Measurements from ENCODE around the gene PTMS. TPM values are rescaled to one million over a fixed set of nuclear protein-coding genes. Genes with fewer than 3 reads are reported as not detected.

Gene PTMS
- total RNA-seq, 4 donors from 2014 or later: 105 to 853 (median 140) TPM

DNA sequence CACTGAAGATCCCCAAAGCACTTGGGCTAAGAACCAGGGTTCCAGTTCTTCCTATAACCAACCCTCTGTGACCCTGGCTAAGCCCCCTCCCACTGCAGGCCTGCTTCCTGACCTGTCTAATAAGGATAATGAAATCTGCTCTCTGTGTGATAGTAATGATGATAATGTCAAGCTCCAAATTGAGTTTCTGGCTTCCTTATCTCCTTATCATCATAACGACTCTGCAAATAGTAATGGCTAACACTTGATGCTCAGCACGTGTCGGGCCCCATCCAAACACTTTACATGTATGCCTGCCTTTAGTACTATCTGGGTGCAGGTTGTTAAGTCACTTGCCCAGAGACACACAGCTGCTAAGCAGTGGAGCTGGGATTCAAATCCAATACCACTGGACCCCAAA lies 50.4 kb downstream of the PTMS start:
- intact Hi-C loops (cut with DNase I; ENCODE audit: low total_unique reads): no loop called here
- H3K27me3 ChIP-seq: no peaks in the 10 kb centered on the region
- no peak for TF ChIP-seq CTCF (IDR thresholded peaks at IDR 0.05)
- TF ChIP-seq POLR2A (IDR thresholded peaks at IDR 0.05): no peak

DNA sequence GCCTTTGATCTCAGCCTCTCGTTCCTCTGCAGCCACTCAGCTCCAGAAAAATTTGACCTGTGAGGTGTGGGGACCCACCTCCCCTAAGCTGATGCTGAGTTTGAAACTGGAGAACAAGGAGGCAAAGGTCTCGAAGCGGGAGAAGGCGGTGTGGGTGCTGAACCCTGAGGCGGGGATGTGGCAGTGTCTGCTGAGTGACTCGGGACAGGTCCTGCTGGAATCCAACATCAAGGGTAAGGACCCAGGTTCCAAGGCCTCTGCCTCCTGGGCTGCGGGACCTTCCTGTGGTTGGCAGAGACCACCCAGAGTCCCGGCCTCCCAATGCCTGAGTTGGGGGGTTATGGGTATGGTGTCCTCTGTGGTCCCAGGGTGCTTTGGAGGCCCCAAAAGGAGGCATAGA lies 50.9 kb downstream of the PTMS start:
- TF ChIP-seq POLR2A (IDR thresholded peaks at IDR 0.05): no peak
- no peak for TF ChIP-seq CTCF (IDR thresholded peaks at IDR 0.05)
- Histone ChIP-seq H3K9me3 (no peaks in the 10 kb centered on the region), H3K4me1 (no peaks in the 10 kb centered on the region), H3K4me3 (no peak overlapping the region), H3K27ac (no peak overlapping the region), H3K36me3 (no peaks in the 10 kb centered on the region), H3K27me3 (peaks cover 0 to 3% of the 10 kb centered on the region in 2 donors)
- no peak for DNase-seq
- intact Hi-C loops (cut with DNase I; ENCODE audit: low total_unique reads): no loop called here

More for the DNA sequence above, 50.4 kb downstream of the PTMS start:
- H3K4me1 ChIP-seq: no peaks in the 10 kb centered on the region
- H3K36me3 ChIP-seq: no peaks in the 10 kb centered on the region
- no peak overlapping the region for H3K4me3 ChIP-seq
- H3K27ac ChIP-seq: no peak overlapping the region
- no peaks in the 10 kb centered on the region for H3K9me3 ChIP-seq
- DNase-seq: no peak

DNA sequence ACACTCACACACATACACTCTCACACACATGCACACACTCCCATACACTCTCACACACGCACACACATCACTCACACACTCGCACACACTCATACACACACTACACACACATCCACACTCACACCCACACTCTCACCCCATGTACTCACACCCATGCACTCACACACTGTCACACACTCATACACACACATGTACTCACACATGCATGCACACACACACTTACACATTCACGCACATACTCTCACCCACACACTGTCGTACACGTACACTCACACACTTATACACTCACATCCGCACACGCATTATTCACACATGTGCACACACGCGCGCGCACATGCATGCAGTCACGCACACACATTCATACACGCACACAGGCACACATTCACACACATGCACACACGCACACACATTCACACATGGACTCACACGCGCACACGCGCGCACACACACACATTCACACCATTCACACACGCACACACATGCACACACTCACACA lies 51.5 kb downstream of the PTMS start:
- H3K9me3 ChIP-seq: no peaks in the 10 kb centered on the region
- intact Hi-C loops (cut with DNase I; ENCODE audit: low total_unique reads): no loop called here

DNA sequence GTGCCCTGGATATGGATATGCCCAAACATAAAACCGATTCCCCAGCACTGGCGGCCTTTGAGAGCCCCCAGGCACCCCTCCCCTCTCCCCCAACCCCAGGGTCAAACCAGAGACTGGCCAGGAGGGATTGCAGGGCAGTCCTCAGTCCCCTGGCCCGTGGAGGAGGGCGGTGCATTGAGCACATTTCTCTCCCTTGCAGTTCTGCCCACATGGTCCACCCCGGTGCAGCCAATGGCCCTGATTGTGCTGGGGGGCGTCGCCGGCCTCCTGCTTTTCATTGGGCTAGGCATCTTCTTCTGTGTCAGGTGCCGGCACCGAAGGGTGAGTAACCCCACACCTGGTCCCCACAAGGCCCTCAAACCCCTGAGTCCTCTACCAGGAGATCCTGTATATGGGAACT lies 52.1 kb downstream of the PTMS start:
- no peak for DNase-seq
- Histone ChIP-seq H3K27me3 (peaks cover 0 to 4% of the 10 kb centered on the region in 2 donors), H3K36me3 (no peaks in the 10 kb centered on the region), H3K27ac (no peak overlapping the region), H3K4me3 (no peak overlapping the region), H3K9me3 (no peaks in the 10 kb centered on the region), H3K4me1 (no peaks in the 10 kb centered on the region)
- TF ChIP-seq POLR2A (IDR thresholded peaks at IDR 0.05) (no peak), CTCF (IDR thresholded peaks at IDR 0.05) (no peak)
- intact Hi-C loops (cut with DNase I; ENCODE audit: low total_unique reads): no loop called here

More for the DNA sequence above, 51.5 kb downstream of the PTMS start:
- TF ChIP-seq CTCF (IDR thresholded peaks at IDR 0.05) (no peak), POLR2A (IDR thresholded peaks at IDR 0.05) (no peak)
- Histone ChIP-seq H3K4me3 (no peak overlapping the region), H3K27ac (no peak overlapping the region), H3K27me3 (peaks cover 0 to 4% of the 10 kb centered on the region in 2 donors), H3K36me3 (no peaks in the 10 kb centered on the region), H3K4me1 (no peaks in the 10 kb centered on the region)
- DNase-seq: no peak

GRCh38 chr12:6818645-6819044 lies 52.5 kb downstream of the PTMS start:
- no peaks in the 10 kb centered on the region for H3K9me3 ChIP-seq
- intact Hi-C loops (cut with DNase I; ENCODE audit: low total_unique reads): no loop called here
- H3K27me3 ChIP-seq: peaks cover 0 to 4% of the 10 kb centered on the region in 2 donors
- no peaks in the 10 kb centered on the region for H3K4me1 ChIP-seq
- H3K36me3 ChIP-seq: no peaks in the 10 kb centered on the region
- TF ChIP-seq POLR2A (IDR thresholded peaks at IDR 0.05) (no peak), CTCF (IDR thresholded peaks at IDR 0.05) (no peak)
- DNase-seq: no peak
- no peak overlapping the region for H3K4me3 ChIP-seq
- H3K27ac ChIP-seq: no peak overlapping the region
